ENCODE measurements around the gene SH3RF3. TPM values are rescaled to one million over a fixed set of nuclear protein-coding genes. Genes with fewer than 3 reads are reported as not detected.

Gene SH3RF3
- total RNA-seq, 1 experiment from 2014 or later, result not detected

- ATAC-seq (no peak), DNase-seq (ENCODE audit: low read depth, low spot score) (no peak)
- no TSS peak for BruUV-seq (replicated peaks)
- Histone ChIP-seq H3K36me3 (ENCODE audit: control insufficient read depth in 1 of 2, insufficient read depth in 2 of 2, low read length in 2 of 2) (no peaks in the 10 kb centered on the region), H3K27me3 (ENCODE audit: insufficient read depth, low read length) (peaks cover 6% of the 10 kb centered on the region; the same call in 1 of the 2 replicates), H3K9ac (ENCODE audit: low read length) (no peak overlapping the region), H4K20me1 (ENCODE audit: insufficient read depth) (no peaks in the 10 kb centered on the region), H2AFZ (ENCODE audit: low read depth, low read length, poor library complexity, severe bottlenecking) (no peak overlapping the region), H3K4me2 (ENCODE audit: low read length) (no peak overlapping the region), H3K27ac (ENCODE audit: low read depth, low read length) (no peak overlapping the region), H3K9me3 (ENCODE audit: control insufficient read depth in 1 of 2, insufficient read depth in 1 of 2, low read depth in 1 of 2, low read length in 2 of 2) (no peaks in the 10 kb centered on the region), H3K4me3 (replicated peaks in 1 of 2; ENCODE audit: low read depth in 1 of 2, low read length in 2 of 2) (no peak overlapping the region), H3K79me2 (ENCODE audit: insufficient read depth, low read length) (no peaks in the 10 kb centered on the region), H3K4me1 (ENCODE audit: control insufficient read depth in 1 of 2, insufficient read depth in 2 of 2, low read length in 2 of 2) (no peaks in the 10 kb centered on the region), H3K9me2 (ENCODE audit: insufficient read depth) (no peaks in the 10 kb centered on the region)
- intact Hi-C loops (cut with micrococcal nuclease), result no loop called here
- TF ChIP-seq RAD21 (IDR thresholded peaks at IDR 0.05; ENCODE audit: low read depth) (no peak), JUND (IDR thresholded peaks at IDR 0.05) (no peak), SP1 (IDR thresholded peaks at IDR 0.05; ENCODE audit: low read depth) (no peak), CEBPB (IDR thresholded peaks at IDR 0.05; ENCODE audit: low read depth) (no peak), SRF (IDR thresholded peaks at IDR 0.05; ENCODE audit: low read depth) (no peak), SIN3A (IDR thresholded peaks at IDR 0.05; ENCODE audit: low read depth) (no peak), CBX3 (IDR thresholded peaks at IDR 0.05; ENCODE audit: low read depth) (no peak), ZBTB33 (IDR thresholded peaks at IDR 0.05; ENCODE audit: extremely low read depth, insufficient replicate concordance, low read length) (no peak), MAX (IDR thresholded peaks at IDR 0.05) (no peak), EZH2phosphoT487 (IDR thresholded peaks at IDR 0.05; ENCODE audit: borderline replicate concordance) (no peak), ELF1 (IDR thresholded peaks at IDR 0.05; ENCODE audit: borderline replicate concordance, low read depth) (no peak), ZNF274 (IDR thresholded peaks at IDR 0.05; ENCODE audit: low read depth, low read length) (no peak), YY1 (IDR thresholded peaks at IDR 0.05; ENCODE audit: extremely low read depth, insufficient replicate concordance, low read depth, low read length) (no peak), EZH2 (IDR thresholded peaks at IDR 0.05) (no peak), POLR2AphosphoS5 (IDR thresholded peaks at IDR 0.05; ENCODE audit: low read depth, low read length) (no peak), ZFX (IDR thresholded peaks at IDR 0.05) (no peak)
- TF ChIP-seq, protein P1, sequence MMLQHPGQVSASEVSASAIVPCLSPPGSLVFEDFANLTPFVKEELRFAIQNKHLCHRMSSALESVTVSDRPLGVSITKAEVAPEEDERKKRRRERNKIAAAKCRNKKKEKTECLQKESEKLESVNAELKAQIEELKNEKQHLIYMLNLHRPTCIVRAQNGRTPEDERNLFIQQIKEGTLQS (IDR thresholded peaks at IDR 0.05), result no peak
- POLR2A ChIA-PET, result no interaction called here
- CTCF ChIA-PET, result no interaction called here
- RAD21 ChIA-PET (ENCODE audit: low non-redundant PET in 1 of 2, low total read pairs in 2 of 2, uncharacterized antibody in 2 of 2, unreplicated experiment in 2 of 2), result no interaction called here
Observed at GRCh38 chr2:109341355-109342255, 212.6 kb downstream of the SH3RF3 start.

Measured in HCT116 (cell line).